ENCODE results near the gene ZSCAN18. TPM values are rescaled to one million over a fixed set of nuclear protein-coding genes. Genes with fewer than 3 reads are reported as not detected.

The ZSCAN18 gene
- total RNA-seq, 1 donor from 2014 or later, result 49.8 TPM

GRCh38 chr19:58128041-58128685 lies 30.1 kb upstream of the ZSCAN18 start:
- peaks cover 39% of the 10 kb centered on the region for H3K9me3 Mint-ChIP-seq

GRCh38 chr19:58123354-58123753 lies 25.3 kb upstream of the ZSCAN18 start:
- peaks cover 50% of the 10 kb centered on the region for H3K36me3 Mint-ChIP-seq (ENCODE audit: low read depth)
- H3K27me3 Mint-ChIP-seq, result no peaks in the 10 kb centered on the region
- no peak for DNase-seq
- peaks cover 49% of the 10 kb centered on the region for H3K9me3 Mint-ChIP-seq
- no peak for ATAC-seq (ENCODE audit: low read depth)
- CTCF ChIA-PET, result no interaction called here
- H3K27ac Mint-ChIP-seq, result no peak overlapping the region
- H3K4me1 Mint-ChIP-seq, result no peaks in the 10 kb centered on the region
- intact Hi-C loops (cut with micrococcal nuclease), result no loop called here
- TF ChIP-seq, protein P1, sequence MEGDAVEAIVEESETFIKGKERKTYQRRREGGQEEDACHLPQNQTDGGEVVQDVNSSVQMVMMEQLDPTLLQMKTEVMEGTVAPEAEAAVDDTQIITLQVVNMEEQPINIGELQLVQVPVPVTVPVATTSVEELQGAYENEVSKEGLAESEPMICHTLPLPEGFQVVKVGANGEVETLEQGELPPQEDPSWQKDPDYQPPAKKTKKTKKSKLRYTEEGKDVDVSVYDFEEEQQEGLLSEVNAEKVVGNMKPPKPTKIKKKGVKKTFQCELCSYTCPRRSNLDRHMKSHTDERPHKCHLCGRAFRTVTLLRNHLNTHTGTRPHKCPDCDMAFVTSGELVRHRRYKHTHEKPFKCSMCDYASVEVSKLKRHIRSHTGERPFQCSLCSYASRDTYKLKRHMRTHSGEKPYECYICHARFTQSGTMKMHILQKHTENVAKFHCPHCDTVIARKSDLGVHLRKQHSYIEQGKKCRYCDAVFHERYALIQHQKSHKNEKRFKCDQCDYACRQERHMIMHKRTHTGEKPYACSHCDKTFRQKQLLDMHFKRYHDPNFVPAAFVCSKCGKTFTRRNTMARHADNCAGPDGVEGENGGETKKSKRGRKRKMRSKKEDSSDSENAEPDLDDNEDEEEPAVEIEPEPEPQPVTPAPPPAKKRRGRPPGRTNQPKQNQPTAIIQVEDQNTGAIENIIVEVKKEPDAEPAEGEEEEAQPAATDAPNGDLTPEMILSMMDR (IDR thresholded peaks at IDR 0.05), result no peak
- H3K4me3 Mint-ChIP-seq, result no peak overlapping the region
- POLR2A ChIA-PET, result no interaction called here

More at GRCh38 chr19:58128041-58128685, 30.1 kb upstream of the ZSCAN18 start:
- intact Hi-C loops (cut with micrococcal nuclease), result no loop called here
- Mint-ChIP-seq H3K27me3 (no peaks in the 10 kb centered on the region), H3K27ac (no peak overlapping the region), H3K4me1 (no peaks in the 10 kb centered on the region), H3K36me3 (ENCODE audit: low read depth) (peaks cover 75% of the 10 kb centered on the region), H3K4me3 (no peak overlapping the region)
- no peak for ATAC-seq (ENCODE audit: low read depth)
- DNase-seq, result no peak
- POLR2A ChIA-PET, result no interaction called here
- CTCF ChIA-PET, result no interaction called here
- TF ChIP-seq, protein P1 (IDR thresholded peaks at IDR 0.05), result no peak

- peaks cover 57% of the 10 kb centered on the region for H3K9me3 Mint-ChIP-seq
- TF ChIP-seq, protein P1 (IDR thresholded peaks at IDR 0.05), result no peak
- POLR2A ChIA-PET, result no interaction called here
- CTCF ChIA-PET, result no interaction called here
- no peak overlapping the region for H3K27ac Mint-ChIP-seq
- intact Hi-C loops (cut with micrococcal nuclease), result no loop called here
- no peak overlapping the region for H3K4me3 Mint-ChIP-seq
- H3K36me3 Mint-ChIP-seq (ENCODE audit: low read depth), result peaks cover 32% of the 10 kb centered on the region
- DNase-seq, result no peak
- H3K4me1 Mint-ChIP-seq, result no peaks in the 10 kb centered on the region
- H3K27me3 Mint-ChIP-seq, result peaks cover 9% of the 10 kb centered on the region
- no peak for ATAC-seq (ENCODE audit: low read depth)
These were observed 21.1 kb upstream of the ZSCAN18 start for GRCh38 chr19:58118979-58119733.

DNA sequence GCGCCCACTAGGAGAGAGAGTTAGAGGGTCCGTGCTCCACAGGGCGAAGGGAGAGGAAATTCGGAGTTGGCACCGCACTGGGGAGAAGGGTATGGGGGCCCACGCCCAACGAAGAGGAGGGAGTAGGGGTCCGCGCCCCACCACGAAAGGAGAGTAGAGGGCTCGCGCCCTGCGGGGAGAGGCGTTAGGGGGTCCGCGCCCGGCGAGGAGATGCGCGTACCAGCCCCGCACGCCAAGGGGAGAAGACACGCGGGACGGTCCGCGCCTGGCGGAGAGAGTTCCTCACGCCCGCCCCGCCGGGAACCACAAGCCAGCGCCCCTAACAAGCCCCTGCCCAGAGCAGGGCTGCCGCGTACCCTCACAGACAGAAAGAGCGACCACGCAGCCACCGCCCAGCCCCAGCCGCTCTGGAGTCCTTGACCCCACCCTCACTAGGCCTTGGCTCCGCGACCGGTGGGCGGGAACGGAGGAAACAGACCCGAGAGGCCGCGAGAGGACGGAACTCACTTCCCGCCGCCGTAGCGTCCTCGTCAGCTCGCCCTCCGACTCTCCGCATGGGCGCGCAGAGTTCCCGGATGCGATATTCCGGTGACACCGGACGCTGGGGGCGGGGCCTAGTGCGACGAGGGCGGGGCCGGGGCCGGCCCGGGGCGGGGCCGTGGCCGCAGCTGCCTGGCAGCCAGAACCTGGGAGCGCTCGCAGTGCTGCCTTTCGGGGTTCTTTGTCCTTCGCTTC lies 20.0 kb upstream of the ZSCAN18 start:
- ATAC-seq (ENCODE audit: low read depth) (no peak), DNase-seq (no peak)
- CTCF ChIA-PET, result no interaction called here
- Mint-ChIP-seq H3K4me3 (no peak overlapping the region), H3K27ac (no peak overlapping the region), H3K36me3 (ENCODE audit: low read depth) (peaks cover 35% of the 10 kb centered on the region), H3K9me3 (peaks cover 57% of the 10 kb centered on the region), H3K4me1 (no peaks in the 10 kb centered on the region), H3K27me3 (peaks cover 9% of the 10 kb centered on the region)
- POLR2A ChIA-PET, result no interaction called here
- TF ChIP-seq, protein P1 (IDR thresholded peaks at IDR 0.05), result no peak
- intact Hi-C loops (cut with micrococcal nuclease), result no loop called here

- ChIA-PET POLR2A (no interaction called here), CTCF (no interaction called here)
- Mint-ChIP-seq H3K36me3 (ENCODE audit: low read depth) (peaks cover 27% of the 10 kb centered on the region), H3K9me3 (peaks cover 45% of the 10 kb centered on the region), H3K4me3 (no peak overlapping the region), H3K27ac (no peak overlapping the region), H3K4me1 (no peaks in the 10 kb centered on the region), H3K27me3 (no peaks in the 10 kb centered on the region)
- ATAC-seq (ENCODE audit: low read depth), result no peak
- intact Hi-C loops (cut with micrococcal nuclease), result no loop called here
- DNase-seq, result no peak
- TF ChIP-seq, protein P1 (IDR thresholded peaks at IDR 0.05), result no peak
These were observed 10.5 kb upstream of the ZSCAN18 start for GRCh38 chr19:58108546-58108817.
